Activated CD4-positive, alpha-beta T cell treated with anti-CD3 and anti-CD28 coated beads, Interleukin-2, amount 10 ng/mL, durations not matched to agents 24 days and 14 days (primary cell): ENCODE data around the gene SPATA12. TPM values are rescaled to one million over a fixed set of nuclear protein-coding genes. Genes with fewer than 3 reads are reported as not detected.

Source experiments
- DNase-seq: peaks from one replicate; pipeline ENCODE4 v3.0.0; 2022
- H3K27ac Mint-ChIP-seq: one replicate; pipeline ENCODE4 v1.8.0; 2022; ENCODE audit warnings: mild to moderate bottlenecking, mixed read lengths
- H3K27me3 Mint-ChIP-seq: one replicate; pipeline ENCODE4 v1.8.0; 2022; ENCODE audit warnings: mixed read lengths
- H3K36me3 Mint-ChIP-seq: one replicate; pipeline ENCODE4 v1.8.0; 2022; ENCODE audit warnings: low read depth, mild to moderate bottlenecking, mixed read lengths
- H3K4me1 Mint-ChIP-seq: one replicate; pipeline ENCODE4 v1.8.0; 2021; ENCODE audit warnings: mixed read lengths
- H3K4me3 Mint-ChIP-seq: one replicate; pipeline ENCODE4 v1.8.0; 2022; ENCODE audit warnings: mild to moderate bottlenecking, moderate library complexity, mixed read lengths
- H3K9me3 Mint-ChIP-seq: one replicate; pipeline ENCODE4 v1.8.0; 2021; ENCODE audit warnings: mixed read lengths
- intact Hi-C: fragments of 100-400 bp; cut with micrococcal nuclease; formaldehyde crosslinking; loops from one replicate; pipeline ENCODE4 v1.15.1; 2023
- total RNA-seq: library from RNA; stranded (reverse); gene quantifications from 2 replicates; pipeline ENCODE4 v1.2.3, GENCODE V29; 2022

SPATA12 gene
- total RNA-seq, 1 donor from 2014 or later: not detected

DNA sequence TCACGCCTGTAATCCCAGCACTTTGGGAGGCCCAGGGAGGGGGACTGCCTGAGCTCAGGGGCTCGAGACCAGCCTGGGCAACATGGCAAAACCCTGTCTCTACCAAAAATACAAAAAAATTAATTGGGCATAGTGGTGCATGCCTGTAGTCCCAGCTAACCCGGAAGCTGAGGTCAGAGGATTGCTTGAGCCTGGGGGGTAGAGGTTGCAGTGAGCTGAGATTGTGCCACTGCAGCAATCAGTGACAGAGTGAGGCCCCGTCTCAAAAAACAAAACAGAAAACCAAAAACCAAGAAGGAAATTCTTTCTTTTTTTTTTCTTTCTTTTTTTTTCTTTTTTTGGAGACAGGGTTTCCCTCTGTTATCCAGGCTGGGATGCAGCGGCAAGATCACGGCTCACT is 3.5 kb downstream of the SPATA12 start:
- no peak overlapping the region for H3K4me3 Mint-ChIP-seq
- peaks cover 8% of the 10 kb centered on the region for H3K4me1 Mint-ChIP-seq

DNA sequence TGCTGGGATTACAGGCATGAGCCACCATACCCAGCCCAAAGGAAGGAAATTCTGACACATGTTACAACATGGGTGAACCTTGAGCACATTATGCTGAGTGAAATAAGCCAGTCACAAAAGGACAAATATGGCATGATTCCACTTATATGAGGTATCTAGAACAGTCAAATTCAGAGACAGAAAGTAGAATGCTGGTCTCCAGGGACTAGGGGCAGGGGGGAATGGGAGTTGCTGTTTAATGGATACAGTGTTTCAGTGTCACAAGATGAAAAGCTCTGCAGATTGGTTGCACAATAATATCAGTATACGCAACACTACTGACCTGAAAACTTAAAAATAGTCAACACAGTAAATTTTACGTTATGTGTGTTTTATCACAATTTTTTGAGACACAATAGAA is 4.1 kb downstream of the SPATA12 start:
- H3K27me3 Mint-ChIP-seq: peaks cover 4% of the 10 kb centered on the region
- no peak overlapping the region for H3K4me3 Mint-ChIP-seq
- no peaks in the 10 kb centered on the region for H3K36me3 Mint-ChIP-seq
- H3K27ac Mint-ChIP-seq: no peak overlapping the region
- no peaks in the 10 kb centered on the region for H3K9me3 Mint-ChIP-seq
- DNase-seq: no peak
- H3K4me1 Mint-ChIP-seq: peaks cover 8% of the 10 kb centered on the region
- intact Hi-C loops: no loop called here

More for the DNA sequence above, 3.5 kb downstream of the SPATA12 start:
- no peaks in the 10 kb centered on the region for H3K36me3 Mint-ChIP-seq
- H3K27me3 Mint-ChIP-seq: peaks cover 1% of the 10 kb centered on the region
- no peaks in the 10 kb centered on the region for H3K9me3 Mint-ChIP-seq
- DNase-seq: no peak
- intact Hi-C loops: no loop called here
- H3K27ac Mint-ChIP-seq: no peak overlapping the region

DNA sequence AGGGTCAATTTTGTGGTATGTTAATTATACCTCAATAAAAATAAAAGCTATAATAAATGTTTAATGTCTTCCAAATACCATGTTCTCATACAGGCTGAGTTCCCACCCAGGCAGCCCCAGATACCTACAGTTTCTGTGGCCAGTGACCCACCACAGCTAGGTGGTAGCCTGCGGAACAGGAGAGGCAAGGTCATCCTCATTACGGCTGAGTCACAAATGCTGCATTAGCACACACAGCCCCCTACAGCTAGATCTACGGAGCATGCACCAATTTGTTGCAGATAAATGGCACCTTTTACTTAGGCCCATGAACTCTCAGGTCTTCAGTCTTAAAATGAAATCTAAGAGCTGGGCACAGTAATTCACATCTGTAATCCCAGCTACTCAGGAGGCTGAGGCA is 5.1 kb downstream of the SPATA12 start:
- Mint-ChIP-seq H3K4me1 (peaks cover 7% of the 10 kb centered on the region), H3K4me3 (no peak overlapping the region), H3K27ac (peak overlapping the region; percentile 29), H3K9me3 (no peaks in the 10 kb centered on the region), H3K27me3 (peaks cover 9% of the 10 kb centered on the region), H3K36me3 (no peaks in the 10 kb centered on the region)
- intact Hi-C loops: no loop called here
- DNase-seq: no peak

DNA sequence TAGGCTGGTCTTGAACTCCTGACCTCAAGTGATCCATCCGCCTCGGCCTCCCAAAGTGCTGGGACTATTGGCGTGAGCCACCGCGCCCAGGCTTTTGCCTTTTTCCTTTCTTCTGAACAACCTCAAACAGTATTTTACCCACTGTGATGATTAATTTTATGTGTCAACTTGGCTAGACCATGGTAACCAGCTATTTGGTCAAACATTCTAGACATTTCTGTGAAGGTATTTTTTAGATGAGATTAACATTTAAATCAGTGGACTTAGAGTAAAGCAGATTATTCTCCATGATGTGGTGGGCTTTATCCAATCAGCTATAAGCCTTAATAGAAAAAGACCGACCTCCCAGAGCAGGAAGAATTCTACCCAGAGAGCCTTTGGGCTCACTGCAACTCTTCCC is 6.0 kb downstream of the SPATA12 start:
- intact Hi-C loops: no loop called here
- DNase-seq: no peak
- Mint-ChIP-seq H3K27ac (no peak overlapping the region), H3K36me3 (no peaks in the 10 kb centered on the region), H3K9me3 (no peaks in the 10 kb centered on the region), H3K4me1 (peaks cover 7% of the 10 kb centered on the region), H3K27me3 (peaks cover 10% of the 10 kb centered on the region), H3K4me3 (no peak overlapping the region)

DNA sequence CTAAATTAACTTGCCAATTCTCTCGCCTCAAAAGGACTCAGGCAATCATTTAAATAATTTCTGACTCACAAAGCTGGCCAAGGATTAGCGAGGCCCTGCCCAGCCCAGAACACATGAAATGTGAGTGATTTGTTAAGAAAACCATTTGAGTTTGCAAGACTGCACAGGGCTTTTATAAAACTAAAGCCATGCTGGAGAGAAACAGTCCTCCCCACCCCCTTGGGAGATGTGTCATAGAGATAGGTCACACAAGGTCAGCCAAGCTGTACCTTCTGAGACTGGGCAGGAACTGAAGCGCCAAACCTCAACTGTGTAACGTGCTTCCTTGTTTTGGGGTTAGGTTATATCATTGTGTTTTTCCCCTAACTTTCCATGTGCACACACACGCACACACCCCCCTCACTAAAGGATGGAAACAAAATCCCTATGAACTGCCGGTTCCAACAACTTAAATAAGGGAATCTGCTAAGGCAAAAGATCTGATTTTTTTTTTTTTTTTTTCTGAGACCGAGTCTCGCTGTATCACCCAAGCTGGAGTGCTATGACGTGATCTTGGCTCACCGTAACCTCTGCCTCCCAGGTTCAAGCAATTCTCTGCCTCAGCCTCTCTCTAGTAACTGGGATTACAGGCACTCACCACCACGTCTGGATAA is 8.1 kb downstream of the SPATA12 start:
- H3K4me3 Mint-ChIP-seq: no peak overlapping the region
- peak; percentile 60 for DNase-seq
- peaks cover 18% of the 10 kb centered on the region for H3K27me3 Mint-ChIP-seq
- no peaks in the 10 kb centered on the region for H3K36me3 Mint-ChIP-seq
- H3K9me3 Mint-ChIP-seq: no peaks in the 10 kb centered on the region
- H3K4me1 Mint-ChIP-seq: peaks cover 3% of the 10 kb centered on the region
- H3K27ac Mint-ChIP-seq: no peak overlapping the region
- intact Hi-C loops: no loop called here

DNA sequence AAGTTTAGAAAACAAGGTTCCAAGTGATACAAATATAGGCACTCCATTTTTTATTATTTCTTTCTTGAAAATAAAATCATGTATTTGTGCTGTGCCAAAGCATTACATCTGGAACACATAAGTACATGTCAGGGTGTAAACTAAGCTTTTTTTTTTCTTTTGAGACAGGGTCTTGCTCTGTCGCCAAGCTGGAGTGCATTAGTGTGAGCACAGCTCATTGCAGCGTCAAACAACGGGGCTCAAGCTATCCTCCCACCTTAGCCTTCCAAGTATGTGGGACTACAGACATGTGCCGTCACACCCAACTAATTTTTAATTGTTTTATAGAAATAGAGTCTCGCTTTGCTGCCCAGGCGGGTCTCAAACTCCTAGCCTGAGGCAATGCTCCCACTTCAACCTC is 9.0 kb downstream of the SPATA12 start:
- intact Hi-C loops: no loop called here
- Mint-ChIP-seq H3K4me3 (no peak overlapping the region), H3K4me1 (peaks cover 2% of the 10 kb centered on the region)

DNA sequence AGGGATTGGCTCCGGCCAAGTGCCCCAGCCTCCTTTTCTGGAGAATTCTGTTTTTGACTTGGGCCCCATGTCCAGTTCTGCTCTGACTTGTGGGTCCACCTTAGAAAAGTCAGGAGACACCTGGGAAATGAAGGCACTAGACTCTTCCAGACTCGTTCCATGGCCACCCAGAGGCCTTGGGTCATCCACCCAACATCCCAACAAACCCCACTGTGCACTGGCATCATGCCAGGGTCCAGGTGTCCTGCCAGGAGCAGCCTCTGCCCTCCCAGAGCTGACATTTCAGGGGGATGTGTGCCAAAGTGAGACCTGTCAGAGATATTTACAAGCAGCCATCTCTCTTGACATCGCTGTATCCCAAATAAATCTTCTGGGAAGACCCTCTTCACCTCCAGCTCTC is 13.2 kb downstream of the SPATA12 start:
- Mint-ChIP-seq H3K4me1 (peaks cover 4% of the 10 kb centered on the region), H3K9me3 (no peaks in the 10 kb centered on the region), H3K36me3 (no peaks in the 10 kb centered on the region), H3K27ac (no peak overlapping the region), H3K27me3 (peaks cover 58% of the 10 kb centered on the region), H3K4me3 (no peak overlapping the region)
- no peak for DNase-seq
- intact Hi-C loops: no loop called here

More for the DNA sequence above, 9.0 kb downstream of the SPATA12 start:
- H3K27ac Mint-ChIP-seq: no peak overlapping the region
- H3K9me3 Mint-ChIP-seq: no peaks in the 10 kb centered on the region
- H3K27me3 Mint-ChIP-seq: peaks cover 23% of the 10 kb centered on the region
- DNase-seq: no peak
- no peaks in the 10 kb centered on the region for H3K36me3 Mint-ChIP-seq

DNA sequence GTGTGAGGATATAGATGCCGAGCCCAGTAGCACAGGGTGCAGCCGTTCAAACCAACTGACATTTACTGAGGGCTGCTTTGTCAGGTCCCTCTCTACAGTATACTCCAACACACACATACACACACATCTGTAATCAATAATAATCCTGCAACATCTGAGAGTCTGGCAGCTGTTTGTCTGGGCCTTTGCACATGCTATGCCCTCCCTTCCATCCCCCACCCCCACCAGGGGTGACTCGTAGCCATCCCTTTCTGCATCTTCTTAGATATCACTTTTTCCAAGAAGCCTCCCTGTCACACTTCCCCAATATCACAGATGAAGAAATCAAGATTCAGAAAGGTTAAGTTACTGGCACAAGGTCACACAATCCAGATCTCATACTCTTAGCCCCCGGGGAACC is 13.7 kb downstream of the SPATA12 start:
- H3K27ac Mint-ChIP-seq: no peak overlapping the region
- no peak for DNase-seq
- H3K27me3 Mint-ChIP-seq: peaks cover 57% of the 10 kb centered on the region
- no peak overlapping the region for H3K4me3 Mint-ChIP-seq
- peaks cover 3% of the 10 kb centered on the region for H3K4me1 Mint-ChIP-seq
- intact Hi-C loops: no loop called here
- no peaks in the 10 kb centered on the region for H3K9me3 Mint-ChIP-seq
- no peaks in the 10 kb centered on the region for H3K36me3 Mint-ChIP-seq

DNA sequence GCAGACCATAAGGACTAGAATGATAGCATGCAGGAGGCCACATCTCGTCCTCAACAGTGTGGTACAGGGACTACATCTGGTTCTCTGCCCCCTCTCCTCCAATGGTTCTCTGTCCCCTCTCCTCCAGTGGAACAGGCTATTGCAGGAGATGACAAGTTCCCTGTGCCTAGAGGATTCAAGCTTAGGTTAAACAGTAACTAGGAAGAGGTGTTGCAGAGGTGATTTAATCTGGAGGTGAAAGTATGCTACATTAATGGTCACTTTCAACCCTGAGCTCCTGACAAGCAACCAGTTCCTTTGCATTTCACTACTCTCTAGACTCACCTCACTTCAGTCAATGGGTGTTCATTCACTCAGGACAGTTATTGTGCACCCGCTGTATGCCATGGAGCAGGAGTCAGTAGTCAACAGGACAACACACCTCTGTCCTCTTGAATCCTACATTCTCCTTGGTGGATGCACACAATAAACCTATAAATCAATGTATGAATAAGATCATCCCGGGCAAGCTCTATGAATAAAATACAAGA is 16.0 kb downstream of the SPATA12 start:
- no peak overlapping the region for H3K27ac Mint-ChIP-seq
- no peak for DNase-seq
- no peaks in the 10 kb centered on the region for H3K36me3 Mint-ChIP-seq
- peaks cover 65% of the 10 kb centered on the region for H3K27me3 Mint-ChIP-seq
- H3K9me3 Mint-ChIP-seq: no peaks in the 10 kb centered on the region
- H3K4me3 Mint-ChIP-seq: no peak overlapping the region
- intact Hi-C loops: no loop called here
- peaks cover 3% of the 10 kb centered on the region for H3K4me1 Mint-ChIP-seq

DNA sequence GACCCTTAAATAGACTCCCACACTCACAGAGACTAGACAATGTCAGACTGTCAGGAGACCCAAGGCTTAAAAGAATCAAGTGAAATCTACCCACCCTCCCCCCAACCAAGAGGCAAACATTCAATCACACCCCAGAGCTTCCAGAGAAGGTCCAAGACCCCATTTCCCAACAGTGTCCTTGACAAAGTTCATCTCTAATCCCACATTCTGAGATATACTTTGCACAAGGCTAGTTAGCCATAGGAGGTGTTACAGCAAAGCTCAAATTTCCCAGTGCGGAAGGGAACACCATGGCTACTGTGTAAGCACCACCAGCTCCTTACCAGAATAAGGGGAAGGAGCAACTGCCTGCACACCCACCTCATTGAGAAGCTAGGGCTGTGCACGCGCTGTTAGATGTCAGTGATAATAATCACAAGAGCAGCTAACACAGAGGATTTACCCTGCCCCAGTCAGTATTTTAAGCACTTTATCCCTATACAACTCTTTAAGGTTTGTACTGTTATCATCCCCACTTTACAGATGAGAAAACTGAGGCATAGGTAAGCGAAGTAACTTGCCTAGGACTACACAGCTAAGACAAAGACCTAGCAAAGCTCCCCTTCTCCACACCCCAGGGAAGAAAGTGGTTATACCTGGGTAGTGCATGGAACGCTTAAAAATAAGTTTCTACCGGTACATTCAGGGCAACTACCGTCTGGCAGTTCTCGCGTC is 17.3 kb downstream of the SPATA12 start:
- Mint-ChIP-seq H3K4me1 (peaks cover 3% of the 10 kb centered on the region), H3K27me3 (peaks cover 65% of the 10 kb centered on the region)

DNA sequence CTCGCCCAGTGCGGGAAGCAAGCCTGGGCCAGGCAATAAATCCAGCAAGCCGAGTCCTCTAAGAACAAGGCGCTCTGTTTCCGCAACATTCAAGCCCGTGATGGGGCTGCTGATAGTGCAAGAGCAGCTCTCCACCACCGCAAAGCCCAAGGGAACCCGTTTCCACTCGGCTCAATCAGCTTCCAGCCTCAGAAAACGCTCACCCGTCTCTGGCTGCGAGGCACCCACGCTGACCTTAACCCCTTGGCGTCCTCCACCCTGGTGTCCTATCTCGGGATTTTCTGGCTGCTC is 17.8 kb downstream of the SPATA12 start:
- H3K4me1 Mint-ChIP-seq: peaks cover 3% of the 10 kb centered on the region
- H3K4me3 Mint-ChIP-seq: peak overlapping the region; percentile 69
- no peak overlapping the region for H3K27ac Mint-ChIP-seq
- no peaks in the 10 kb centered on the region for H3K36me3 Mint-ChIP-seq
- no peak for DNase-seq
- intact Hi-C loops: no loop called here
- no peaks in the 10 kb centered on the region for H3K9me3 Mint-ChIP-seq
- peaks cover 64% of the 10 kb centered on the region for H3K27me3 Mint-ChIP-seq

More for the DNA sequence above, 17.3 kb downstream of the SPATA12 start:
- Mint-ChIP-seq H3K27ac (no peak overlapping the region), H3K36me3 (no peaks in the 10 kb centered on the region), H3K9me3 (no peaks in the 10 kb centered on the region), H3K4me3 (peak overlapping the region; percentile 69)
- DNase-seq: no peak
- intact Hi-C loops: no loop called here

DNA sequence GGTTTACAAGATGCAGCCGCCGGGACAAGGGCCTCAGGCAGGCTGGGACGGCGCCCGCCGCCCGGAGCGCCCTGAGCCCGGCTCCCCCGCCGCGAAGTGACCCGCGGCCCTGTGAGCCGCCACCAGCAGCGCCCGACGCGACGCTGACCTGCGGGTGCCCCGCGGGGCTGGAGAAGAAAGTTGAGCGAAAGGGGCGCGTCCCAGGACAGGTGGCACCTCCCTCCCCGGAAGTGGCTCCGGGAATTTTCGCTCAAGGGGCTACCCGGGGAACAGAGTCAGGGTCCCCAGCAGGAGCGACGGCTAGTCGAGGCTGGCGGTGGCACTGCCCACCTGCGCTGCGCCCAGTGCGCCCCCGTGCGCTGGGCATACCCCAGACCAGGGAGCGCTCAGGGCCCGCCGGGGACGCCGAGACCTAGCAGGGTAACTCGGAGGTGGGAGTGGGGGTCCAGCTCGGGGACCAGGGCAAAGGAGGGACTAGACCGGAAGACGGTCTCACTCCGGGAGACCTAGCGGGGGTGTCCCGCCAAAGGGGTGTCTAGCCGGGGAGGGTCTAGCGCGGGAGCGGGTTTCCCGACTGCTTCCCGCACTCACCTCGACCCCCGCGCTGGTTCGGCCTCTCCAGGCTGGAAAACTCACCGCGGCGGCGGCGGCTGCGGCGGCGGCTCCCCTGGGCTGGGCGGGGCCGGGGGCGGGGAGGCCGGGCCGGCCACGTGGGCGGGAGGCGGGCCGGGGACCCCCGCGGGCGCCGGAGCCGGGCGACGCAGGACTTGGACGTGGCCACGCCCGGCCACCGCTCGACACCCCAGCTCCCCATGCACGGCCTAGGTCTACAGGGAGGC is 18.4 kb downstream of the SPATA12 start:
- DNase-seq: peak; percentile 72
- Mint-ChIP-seq H3K4me1 (peaks cover 3% of the 10 kb centered on the region), H3K4me3 (peak overlapping the region; percentile 69), H3K36me3 (no peaks in the 10 kb centered on the region), H3K27ac (no peak overlapping the region), H3K9me3 (no peaks in the 10 kb centered on the region), H3K27me3 (peaks cover 65% of the 10 kb centered on the region)
- intact Hi-C loops: no loop called here

DNA sequence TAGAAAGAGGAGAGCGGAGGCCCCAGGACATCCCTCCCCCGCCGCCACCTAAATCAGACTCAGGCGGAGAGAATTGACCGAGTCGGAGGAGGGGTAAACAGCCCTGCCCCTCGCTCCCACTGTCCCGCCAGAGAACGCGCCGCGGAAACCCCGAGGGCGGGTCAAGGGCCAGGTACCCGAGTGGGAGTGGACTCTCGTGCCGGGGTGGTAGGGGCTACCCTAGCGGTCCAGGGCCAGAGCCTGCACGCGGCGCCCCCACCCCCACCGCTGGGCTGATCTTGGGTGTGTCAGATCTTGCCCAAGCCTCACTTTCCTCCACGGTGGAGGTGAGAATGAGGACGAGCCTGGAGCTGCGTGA is 19.0 kb downstream of the SPATA12 start:
- H3K9me3 Mint-ChIP-seq: no peaks in the 10 kb centered on the region
- H3K36me3 Mint-ChIP-seq: no peaks in the 10 kb centered on the region
- intact Hi-C loops: no loop called here
- peaks cover 3% of the 10 kb centered on the region for H3K4me1 Mint-ChIP-seq
- H3K27ac Mint-ChIP-seq: no peak overlapping the region
- DNase-seq: peak; percentile 60
- H3K4me3 Mint-ChIP-seq: peak overlapping the region; percentile 68
- H3K27me3 Mint-ChIP-seq: peaks cover 60% of the 10 kb centered on the region

DNA sequence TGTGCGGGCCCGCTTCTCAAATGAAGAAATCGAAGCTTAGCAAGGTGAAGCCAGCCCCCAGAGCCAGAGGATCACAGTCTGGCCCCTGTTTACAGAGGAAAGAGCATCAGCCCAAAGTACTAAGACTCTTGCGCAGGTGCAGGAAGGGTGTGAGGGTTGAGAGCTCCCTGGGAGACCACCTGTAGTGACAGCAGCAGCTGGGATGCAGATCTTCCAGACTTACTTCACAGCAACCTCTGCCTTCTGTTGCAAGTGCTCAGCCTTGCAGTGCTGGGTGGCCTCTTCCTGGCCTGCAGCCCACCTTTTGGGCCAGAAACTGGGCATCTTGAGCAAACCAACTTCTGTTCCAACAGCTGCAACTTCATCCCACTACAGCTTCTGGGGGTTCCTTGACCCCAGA is 19.7 kb downstream of the SPATA12 start:
- peaks cover 3% of the 10 kb centered on the region for H3K4me1 Mint-ChIP-seq
- peak overlapping the region; percentile 68 for H3K4me3 Mint-ChIP-seq
- H3K9me3 Mint-ChIP-seq: no peaks in the 10 kb centered on the region
- intact Hi-C loops: no loop called here
- no peaks in the 10 kb centered on the region for H3K36me3 Mint-ChIP-seq
- DNase-seq: no peak
- peaks cover 52% of the 10 kb centered on the region for H3K27me3 Mint-ChIP-seq
- H3K27ac Mint-ChIP-seq: no peak overlapping the region
